Endothelial cell of umbilical vein (primary cell): ENCODE results near the gene FAM131C. TPM values are rescaled to one million over a fixed set of nuclear protein-coding genes. Genes with fewer than 3 reads are reported as not detected.
A peak's percentile ranks its signal among the peaks of the same experiment; 100 is the strongest.

ENCODE experiments used
- BruUV-seq: library from RNA; stranded (reverse); fragments of 400-500 nt; replicated peaks from 2 replicates; lab custom pipeline; 2021; lab: Mats Ljungman, UMichigan
- CTCF ChIA-PET: fragments of 300-600, 350-600 bp; sonication (Branson Sonifier 250); formaldehyde crosslinking; loops from one replicate; lab custom pipeline; 2021; ENCODE audit warnings: antibody characterized with exemption, inconsistent platforms; lab: Charles Lee
- POLR2A ChIA-PET: fragments of 300-600, 350-600 bp; sonication (Branson Sonifier 250); formaldehyde crosslinking; loops from one replicate; lab custom pipeline; 2021; ENCODE audit warnings: antibody characterized with exemption, inconsistent platforms; lab: Charles Lee
- DNase-seq: peaks from one replicate; pipeline ENCODE4 v3.0.0-alpha.2; 2011; ENCODE audit warnings: low read depth, low spot score
- FAIRE-seq: peaks from 2 replicates; lab custom pipeline; 2011; peaks lifted over from hg19 to GRCh38; lab: Jason Lieb, UNC
- H2AFZ ChIP-seq: 2 replicates; pipeline ENCODE4 v1.6.0; 2012; ENCODE audit warnings: low read depth, low read length, control low read depth, inconsistent platforms
- H3K27ac ChIP-seq: 2 replicates; pipeline ENCODE4 v1.5.1; 2011; ENCODE audit warnings: low read depth, mild to moderate bottlenecking, control low read depth, low read length, moderate library complexity; ENCODE audit not compliant: insufficient read depth
- H3K27me3 ChIP-seq, 2 experiments: 2 replicates each; pipeline versions ENCODE4 v1.6.0 to v1.6.1; 2011; ENCODE audit warnings: low read length in 2 of 2, mixed read lengths in 1 of 2; ENCODE audit not compliant: control insufficient read depth in 2 of 2, insufficient read depth in 2 of 2
- H3K36me3 ChIP-seq, 2 experiments: 2 replicates in 1 of 2; 3 replicates in 1 of 2; pipeline ENCODE4 v1.5.1; 2011; ENCODE audit warnings: low read length in 2 of 2, mild to moderate bottlenecking in 1 of 2, moderate library complexity in 1 of 2; ENCODE audit not compliant: control insufficient read depth in 2 of 2, insufficient read depth in 2 of 2; ENCODE audit errors: extremely low read depth in 1 of 2
- H3K4me1 ChIP-seq: 3 replicates; pipeline ENCODE4 v1.5.1; 2011; ENCODE audit warnings: mild to moderate bottlenecking, low read length; ENCODE audit not compliant: control insufficient read depth, insufficient read depth; ENCODE audit errors: extremely low read depth
- H3K4me2 ChIP-seq: 2 replicates; pipeline ENCODE4 v1.6.1; 2011; ENCODE audit warnings: low read length, control low read depth, mixed read lengths; ENCODE audit not compliant: insufficient read depth
- H3K4me3 ChIP-seq, 3 experiments: fragments of 200-600 bp in 1 of 3; sonication (generic), shearing (Covaris generic) in 1 of 3; replicated peaks in 1 of 3; 2 replicates each; pipeline ENCODE4 v1.5.1; 2011 to 2016; ENCODE audit warnings: control low read depth in 3 of 3, low read length in 3 of 3, mild to moderate bottlenecking in 2 of 3, inconsistent platforms in 1 of 3, low read depth in 1 of 3, moderate library complexity in 1 of 3; ENCODE audit not compliant: insufficient read depth in 1 of 3
- H3K79me2 ChIP-seq: 2 replicates; pipeline ENCODE4 v1.6.0; 2012; ENCODE audit warnings: low read length, inconsistent platforms; ENCODE audit not compliant: control insufficient read depth, insufficient read depth
- H3K9ac ChIP-seq: replicated peaks from 2 replicates; pipeline ENCODE3; 2011; ENCODE audit warnings: low read length, control low read depth; ENCODE audit not compliant: insufficient read depth; ENCODE audit errors: extremely low read depth
- H3K9me1 ChIP-seq: replicated peaks from 3 replicates; pipeline ENCODE4 v1.6.0; 2011; ENCODE audit warnings: mild to moderate bottlenecking, low read length; ENCODE audit not compliant: control insufficient read depth, insufficient read depth; ENCODE audit errors: extremely low read depth
- H3K9me3 ChIP-seq: replicated peaks from 2 replicates; pipeline ENCODE4 v1.5.1; 2012; ENCODE audit warnings: low read length, inconsistent platforms; ENCODE audit not compliant: control insufficient read depth, insufficient read depth
- H4K20me1 ChIP-seq: replicated peaks from 2 replicates; pipeline ENCODE3; 2011; ENCODE audit warnings: mild to moderate bottlenecking, low read length; ENCODE audit not compliant: control insufficient read depth, insufficient read depth; ENCODE audit errors: extremely low read depth
- EZH2 ChIP-seq: IDR thresholded peaks from 2 replicates; pipeline ENCODE4 v1.6.1; 2012; ENCODE audit warnings: borderline replicate concordance, low read depth, mild to moderate bottlenecking, moderate library complexity, low read length, inconsistent platforms; ENCODE audit not compliant: severe bottlenecking
- FOS ChIP-seq: IDR thresholded peaks from 2 replicates; pipeline ENCODE4 v1.6.1; 2011; ENCODE audit warnings: mild to moderate bottlenecking, low read length, moderate library complexity, borderline replicate concordance; ENCODE audit not compliant: insufficient read depth
- JUN ChIP-seq: IDR thresholded peaks from 2 replicates; pipeline ENCODE4 v1.6.1; 2011; ENCODE audit warnings: borderline replicate concordance, low read depth; ENCODE audit not compliant: insufficient read length, insufficient read depth
- MYC ChIP-seq: IDR thresholded peaks from one replicate; pipeline ENCODE4 v1.6.1; 2011; ENCODE audit warnings: mild to moderate bottlenecking, low read depth, low read length
- POLR2AphosphoS5 ChIP-seq: IDR thresholded peaks from 2 replicates; pipeline ENCODE4 v1.6.1; 2012; ENCODE audit warnings: low read depth, mild to moderate bottlenecking, control low read depth, low read length, moderate library complexity; ENCODE audit not compliant: insufficient read depth
- dilution Hi-C: fragments of 300-500 bp; cut with MboI; formaldehyde crosslinking; loops from one replicate; pipeline ENCODE4 v1.15.0; 2019; ENCODE audit warnings: low sequenced_read_pairs; ENCODE audit not compliant: extremely low pct_ligation_motif_present
- intact Hi-C: fragments of 100-400 bp; cut with micrococcal nuclease; formaldehyde crosslinking; loops from one replicate; pipeline ENCODE4 v1.10.0; 2022
- polyA plus RNA-seq, 4 experiments: library from polyadenylated mRNA; depleted of rRNA in 3 of 4; stranded (reverse) in 3 of 4; unstranded in 1 of 4; fragments of >200 nt; gene quantifications; 2 replicates each; pipeline versions ENCODE4 v1.2.1 to v1.2.3, GENCODE V29; 2011 to 2012; ENCODE audit warnings: missing spikeins in 1 of 4
- total RNA-seq: library from RNA; stranded (reverse); gene quantifications from 2 replicates; pipeline ENCODE4 v1.2.3, GENCODE V29; 2021
- TF ChIP-seq, protein P1 (sequence below), 2 donors: IDR thresholded peaks; 1 replicate in 1 of 2; 2 replicates in 1 of 2; pipeline ENCODE4 v1.5.1; 2011; ENCODE audit warnings: low read length in 2 of 2, mild to moderate bottlenecking in 2 of 2, moderate library complexity in 2 of 2, control low read depth in 1 of 2, inconsistent platforms in 1 of 2, low read depth in 1 of 2; ENCODE audit not compliant: insufficient read depth in 1 of 2; ENCODE audit errors: extremely low read depth in 1 of 2

FAM131C gene
- total and polyA plus RNA-seq, 2 donors (not counting 3 experiments of a cell fraction or from before 2014, with no cell fraction given) = 0.23 TPM; not detected in 1

DNA sequence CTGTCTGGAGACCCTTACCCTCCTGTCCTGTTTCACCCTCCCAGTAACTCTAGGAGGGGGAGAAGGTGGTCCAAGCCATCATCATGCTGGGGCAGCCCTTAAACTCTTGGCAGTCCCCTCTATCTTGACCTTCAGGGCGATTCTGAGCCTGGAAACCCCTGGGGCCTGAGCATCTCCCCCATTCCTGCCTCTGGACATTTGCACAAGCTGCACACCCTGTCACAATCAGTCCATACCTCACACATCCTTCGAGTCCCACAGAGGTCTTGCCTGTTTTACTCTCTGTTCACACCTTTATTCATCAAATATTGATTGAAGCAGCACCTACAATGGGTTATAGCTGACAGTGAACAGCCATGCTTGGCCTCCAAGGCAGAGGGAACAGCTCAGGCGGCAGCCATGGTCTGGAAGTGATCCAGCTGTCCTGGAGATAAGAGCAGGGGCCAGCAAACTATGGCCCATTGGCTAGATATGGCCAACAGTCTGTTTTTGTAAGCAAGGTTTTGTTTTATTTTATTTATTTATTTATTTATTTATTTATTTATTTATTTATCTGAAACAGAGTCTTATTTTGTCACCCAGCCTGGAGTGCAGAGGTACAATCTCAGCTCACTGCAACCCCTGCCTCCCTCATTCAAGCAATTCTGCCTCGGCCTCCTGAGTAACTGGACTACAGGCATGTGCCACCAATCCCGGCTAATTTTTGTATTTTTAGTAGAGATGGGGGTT is 7.1 kb upstream of the FAM131C start:
- intact Hi-C loops = no loop called here
- H2AFZ ChIP-seq = no peak overlapping the region
- H3K4me2 ChIP-seq = no peak overlapping the region
- no TSS peak for BruUV-seq
- no peak overlapping the region for H3K9ac ChIP-seq
- ChIA-PET CTCF (interaction anchor here (0.6 to 13.2 kb wide), 9 partner anchors 12 to 643 kb away, joined by 3 to 353 read pairs (median 67); partner anchors contain the start of gene EPHA2), POLR2A (interaction anchor here (0.6 kb wide), 1 partner anchor 102 kb away, joined by 5 read pairs; no protein-coding TSS in a partner anchor)
- DNase-seq = no peak
- TF ChIP-seq EZH2 (no peak), JUN (no peak), FOS (no peak)
- H3K4me1 ChIP-seq = peaks cover 6% of the 10 kb centered on the region
- no peaks in the 10 kb centered on the region for H4K20me1 ChIP-seq
- no peaks in the 10 kb centered on the region for H3K9me3 ChIP-seq
- no peak overlapping the region for H3K4me3 ChIP-seq
- FAIRE-seq = no peak
- H3K79me2 ChIP-seq = no peaks in the 10 kb centered on the region
- no peaks in the 10 kb centered on the region for H3K27me3 ChIP-seq
- dilution Hi-C loops = no loop called here
- no peaks in the 10 kb centered on the region for H3K9me1 ChIP-seq
- H3K27ac ChIP-seq = no peak overlapping the region
- H3K36me3 ChIP-seq = no peaks in the 10 kb centered on the region

- Histone ChIP-seq H3K36me3 (no peaks in the 10 kb centered on the region), H3K4me1 (peaks cover 6% of the 10 kb centered on the region), H3K27ac (no peak overlapping the region), H4K20me1 (no peaks in the 10 kb centered on the region), H3K9me3 (no peaks in the 10 kb centered on the region), H3K4me2 (no peak overlapping the region), H3K79me2 (no peaks in the 10 kb centered on the region), H3K27me3 (no peaks in the 10 kb centered on the region), H3K9me1 (no peaks in the 10 kb centered on the region), H3K4me3 (no peak overlapping the region), H2AFZ (peak overlapping the region; percentile 47), H3K9ac (no peak overlapping the region)
- DNase-seq = peak; percentile 76
- TF ChIP-seq POLR2AphosphoS5 = no peak
- no peak for TF ChIP-seq MYC
- TF ChIP-seq, protein P1, sequence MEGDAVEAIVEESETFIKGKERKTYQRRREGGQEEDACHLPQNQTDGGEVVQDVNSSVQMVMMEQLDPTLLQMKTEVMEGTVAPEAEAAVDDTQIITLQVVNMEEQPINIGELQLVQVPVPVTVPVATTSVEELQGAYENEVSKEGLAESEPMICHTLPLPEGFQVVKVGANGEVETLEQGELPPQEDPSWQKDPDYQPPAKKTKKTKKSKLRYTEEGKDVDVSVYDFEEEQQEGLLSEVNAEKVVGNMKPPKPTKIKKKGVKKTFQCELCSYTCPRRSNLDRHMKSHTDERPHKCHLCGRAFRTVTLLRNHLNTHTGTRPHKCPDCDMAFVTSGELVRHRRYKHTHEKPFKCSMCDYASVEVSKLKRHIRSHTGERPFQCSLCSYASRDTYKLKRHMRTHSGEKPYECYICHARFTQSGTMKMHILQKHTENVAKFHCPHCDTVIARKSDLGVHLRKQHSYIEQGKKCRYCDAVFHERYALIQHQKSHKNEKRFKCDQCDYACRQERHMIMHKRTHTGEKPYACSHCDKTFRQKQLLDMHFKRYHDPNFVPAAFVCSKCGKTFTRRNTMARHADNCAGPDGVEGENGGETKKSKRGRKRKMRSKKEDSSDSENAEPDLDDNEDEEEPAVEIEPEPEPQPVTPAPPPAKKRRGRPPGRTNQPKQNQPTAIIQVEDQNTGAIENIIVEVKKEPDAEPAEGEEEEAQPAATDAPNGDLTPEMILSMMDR (IDR thresholded peaks at IDR 0.05; ENCODE audit: extremely low read depth in 1 of 2, insufficient read depth in 1 of 2, low read depth in 1 of 2, low read length in 2 of 2) = peak; percentile 92 to 93
- dilution Hi-C loops (no loop called here), intact Hi-C loops (loop anchor here (1.0 to 2.0 kb wide), 4 partner anchors 108 to 284 kb away; partner anchors contain the start of gene CPLANE2)
- CTCF ChIA-PET = interaction anchor here (0.6 to 13.2 kb wide), 35 partner anchors 10 to 296 kb away, joined by 3 to 353 read pairs (median 4); partner anchors contain the start of genes ARHGEF19, CPLANE2, EPHA2 and FBXO42
- no TSS peak for BruUV-seq
- POLR2A ChIA-PET = interaction anchor here (0.8 to 1.1 kb wide), 2 partner anchors 74 to 284 kb away, joined by 3 to 6 read pairs; no protein-coding TSS in a partner anchor
- FAIRE-seq = peak; percentile 90
These were observed 5.6 kb upstream of the FAM131C start for GRCh38 chr1:16078925-16079656.
